Activated CD8-positive, alpha-beta memory T cell treated with anti-CD3 and anti-CD28 coated beads for 24 hours (primary cell): ENCODE results near the gene RAB10.
"Not testable (repeated sequence)": the region's sequence is repeated elsewhere in the genome, so short reads cannot be mapped to it uniquely, and the experiment has no call there.

Experiments used
- DNase-seq: peaks from one replicate; pipeline ENCODE4 v3.0.0-alpha.2; 2020

The RAB10 gene

DNA sequence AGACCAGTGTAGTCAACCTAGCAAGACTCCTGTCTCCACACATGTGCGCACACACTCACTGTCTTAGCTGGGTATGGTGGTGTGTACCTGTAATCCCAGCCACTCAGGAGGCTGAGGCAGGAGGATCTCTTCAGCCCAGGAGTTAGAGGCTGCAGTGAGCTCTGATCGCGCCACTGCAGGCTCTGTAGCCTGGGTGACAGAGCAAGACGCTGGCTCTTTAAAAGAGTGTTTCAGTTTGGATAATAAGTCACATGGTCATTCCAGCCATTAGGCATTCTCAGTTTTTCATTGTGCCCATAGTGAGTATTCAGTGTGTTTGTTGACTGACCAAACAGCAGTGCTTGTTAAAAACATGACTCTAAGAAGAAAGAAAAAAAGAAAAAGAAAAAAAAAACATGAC is 31.0 kb downstream of the RAB10 start:
- DNase-seq = no peak

GRCh38 chr2:26067186-26067974 is 33.5 kb downstream of the RAB10 start:
- DNase-seq = no peak

GRCh38 chr2:26067980-26068507 is 34.2 kb downstream of the RAB10 start:
- DNase-seq = no peak

- DNase-seq = no peak
Observed at GRCh38 chr2:26068602-26069298, 34.9 kb downstream of the RAB10 start.

- no peak for DNase-seq
Observed at GRCh38 chr2:26070730-26071129, 36.8 kb downstream of the RAB10 start.

GRCh38 chr2:26072925-26073768 is 39.3 kb downstream of the RAB10 start:
- DNase-seq = no peak

GRCh38 chr2:26073830-26074229 is 39.9 kb downstream of the RAB10 start:
- DNase-seq = no peak

DNA sequence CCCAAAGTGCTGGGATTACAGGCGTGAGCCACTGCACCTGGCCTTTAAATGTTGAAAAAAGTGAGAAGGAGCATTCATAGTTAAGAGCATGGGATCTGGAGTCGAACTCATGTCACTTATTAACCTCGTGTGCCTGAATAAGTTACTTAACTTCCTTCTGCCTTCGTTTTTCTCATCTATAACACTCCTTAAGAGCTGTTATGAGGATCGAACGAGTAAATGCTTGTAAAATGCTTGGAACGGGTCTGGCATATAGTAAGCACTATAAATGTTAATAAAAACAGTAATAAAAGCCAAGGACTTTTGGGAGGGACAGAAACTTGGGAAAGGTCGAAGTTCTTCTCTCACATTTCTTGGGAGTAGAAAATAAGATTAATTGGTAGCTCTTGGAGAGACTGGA is 40.8 kb downstream of the RAB10 start:
- DNase-seq = no peak

DNA sequence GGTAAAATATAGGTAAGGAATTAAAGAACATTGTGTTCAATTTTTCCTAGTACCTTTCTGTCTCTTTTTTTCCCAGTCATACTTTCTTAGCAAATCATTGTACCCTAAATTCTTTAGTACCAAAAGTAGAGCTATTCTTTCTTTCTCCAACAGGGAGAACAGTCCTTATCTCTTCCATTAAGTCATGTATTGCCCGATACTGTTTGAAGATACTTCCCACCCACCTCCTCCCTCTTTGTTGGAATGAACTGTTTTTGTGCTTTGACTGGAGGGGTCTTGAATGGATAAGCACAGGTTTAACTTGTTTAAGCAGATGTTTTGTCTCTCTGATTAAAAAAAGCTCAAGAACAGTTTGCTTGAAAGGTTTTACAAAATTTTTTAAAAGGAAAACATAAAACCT is 41.3 kb downstream of the RAB10 start:
- no peak for DNase-seq

DNA sequence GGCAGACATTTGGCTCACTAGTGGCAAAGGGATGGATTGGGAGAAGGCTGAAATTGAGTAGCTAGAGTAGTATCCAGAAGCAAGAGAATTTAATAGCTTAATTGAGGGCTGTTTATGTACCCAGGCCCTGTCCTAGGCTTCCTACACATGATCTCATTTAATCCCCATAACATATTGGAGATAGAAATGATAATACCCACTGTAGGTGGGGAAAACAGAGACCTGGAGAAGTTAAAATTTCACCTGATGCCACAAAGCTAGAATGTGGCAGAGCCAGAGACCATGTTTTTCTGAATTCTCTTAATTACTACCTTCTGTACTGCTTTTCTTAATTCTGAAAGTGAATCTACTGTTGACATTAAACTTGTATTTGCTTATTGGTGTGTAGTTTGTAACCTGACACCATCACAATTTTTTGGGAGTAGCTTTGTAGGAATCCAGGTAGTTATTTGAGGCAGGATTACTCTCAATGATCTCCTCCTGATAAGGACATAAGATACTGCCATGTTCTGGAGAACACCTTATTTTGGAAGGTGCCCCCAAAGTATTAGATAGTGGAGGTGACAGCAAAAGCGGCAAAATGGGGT is 42.2 kb downstream of the RAB10 start:
- no peak for DNase-seq

- no peak for DNase-seq
Observed at GRCh38 chr2:26077291-26077690, 43.4 kb downstream of the RAB10 start.

DNA sequence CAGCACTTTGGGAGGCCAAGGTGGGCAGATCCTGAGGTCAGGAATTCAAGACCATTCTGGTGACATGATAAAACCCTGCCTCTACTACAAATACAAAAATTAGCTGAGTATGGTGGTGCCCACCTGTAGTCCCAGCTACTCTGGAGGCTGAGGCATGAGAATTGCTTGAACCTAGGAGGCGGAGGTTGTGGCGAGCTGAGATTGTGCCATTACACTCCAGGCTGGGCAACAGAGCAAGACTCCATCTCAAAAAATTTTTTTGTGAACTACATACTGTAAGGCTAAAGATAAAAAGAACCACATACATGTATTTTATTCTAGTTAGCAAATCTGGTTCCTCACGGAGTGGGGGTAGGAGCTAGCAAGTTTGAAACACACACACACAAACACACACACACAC is 45.1 kb downstream of the RAB10 start:
- no peak for DNase-seq

DNA sequence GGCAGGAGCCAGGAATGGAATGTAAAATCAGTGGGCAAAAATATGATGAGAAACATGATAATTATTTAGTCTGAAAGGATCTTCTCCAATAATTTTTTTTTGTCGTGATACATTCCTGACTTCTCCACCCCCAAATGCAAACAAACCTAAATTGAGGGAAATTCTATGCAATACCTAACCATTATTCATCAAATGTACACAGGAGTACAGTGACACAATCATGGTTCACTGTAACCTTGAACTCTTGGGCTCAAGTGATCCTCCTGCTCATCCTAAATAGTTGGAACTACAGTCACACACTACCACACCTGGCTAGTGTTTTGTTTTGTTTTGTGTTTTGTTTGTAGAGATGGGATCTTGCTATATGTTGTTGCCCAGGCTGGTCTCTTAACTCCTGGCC is 46.5 kb downstream of the RAB10 start:
- DNase-seq = no peak

- DNase-seq = not testable (repeated sequence)
Observed at GRCh38 chr2:26080925-26081324, 47.0 kb downstream of the RAB10 start.

DNA sequence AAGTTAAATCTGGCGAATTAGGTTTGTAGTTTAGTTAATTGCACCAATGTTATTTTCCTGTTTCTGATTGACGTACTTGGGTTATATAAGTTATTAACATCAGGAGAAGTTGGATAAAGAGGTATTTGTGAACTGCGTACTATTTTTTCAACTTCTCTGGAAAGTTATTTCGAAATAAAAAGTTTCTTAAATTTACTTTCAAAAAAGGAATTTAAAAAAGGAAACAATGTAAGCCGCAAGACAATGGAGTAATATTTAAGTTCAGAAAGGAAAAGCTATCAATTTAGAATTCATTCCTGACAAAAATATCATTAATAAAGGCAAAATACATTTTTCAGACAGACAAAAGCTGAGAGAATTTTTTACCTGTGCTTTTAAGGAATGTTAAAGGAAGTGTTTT is 47.7 kb downstream of the RAB10 start:
- no peak for DNase-seq

DNA sequence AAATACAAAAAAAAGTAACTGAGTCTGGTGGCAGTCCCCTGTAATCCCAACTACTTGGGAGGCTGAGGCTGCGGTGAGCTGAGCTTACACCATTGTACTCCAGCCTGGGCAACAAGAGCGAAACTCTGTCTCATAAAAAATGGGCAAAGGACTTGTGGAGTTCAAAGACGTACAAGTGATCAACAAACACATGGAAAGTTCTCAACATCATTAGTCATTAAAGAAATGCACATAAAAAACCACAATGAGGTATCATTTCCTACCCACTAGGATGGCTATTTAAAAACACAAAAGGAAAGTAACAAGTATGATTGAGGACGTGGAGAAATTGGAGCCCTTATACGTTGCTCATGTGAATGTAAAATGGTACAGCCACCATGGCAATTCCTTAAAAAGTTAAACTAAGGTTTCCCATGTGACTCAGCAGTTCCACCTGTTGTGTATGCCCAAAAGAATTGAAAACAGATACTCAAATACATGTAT is 52.3 kb downstream of the RAB10 start:
- DNase-seq = peak; percentile 64

DNA sequence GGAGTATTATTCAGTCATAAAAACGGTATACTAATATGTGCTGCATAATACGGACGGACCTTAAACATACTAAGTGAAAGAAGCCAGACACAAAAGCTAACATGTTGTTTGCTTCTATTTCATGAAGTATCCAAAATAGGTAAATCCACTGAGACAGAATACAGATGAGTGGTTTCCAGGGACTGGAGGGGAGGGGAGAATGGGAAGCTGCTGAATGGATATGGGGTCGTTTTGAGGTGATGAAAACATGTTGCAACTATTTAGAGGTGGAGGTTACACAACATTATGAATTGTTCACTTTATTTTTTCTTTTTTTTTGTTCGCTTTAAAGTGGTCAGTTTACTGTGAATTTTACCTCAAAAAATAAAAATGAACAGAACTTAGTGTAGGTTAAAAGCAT is 52.9 kb downstream of the RAB10 start:
- no peak for DNase-seq

DNA sequence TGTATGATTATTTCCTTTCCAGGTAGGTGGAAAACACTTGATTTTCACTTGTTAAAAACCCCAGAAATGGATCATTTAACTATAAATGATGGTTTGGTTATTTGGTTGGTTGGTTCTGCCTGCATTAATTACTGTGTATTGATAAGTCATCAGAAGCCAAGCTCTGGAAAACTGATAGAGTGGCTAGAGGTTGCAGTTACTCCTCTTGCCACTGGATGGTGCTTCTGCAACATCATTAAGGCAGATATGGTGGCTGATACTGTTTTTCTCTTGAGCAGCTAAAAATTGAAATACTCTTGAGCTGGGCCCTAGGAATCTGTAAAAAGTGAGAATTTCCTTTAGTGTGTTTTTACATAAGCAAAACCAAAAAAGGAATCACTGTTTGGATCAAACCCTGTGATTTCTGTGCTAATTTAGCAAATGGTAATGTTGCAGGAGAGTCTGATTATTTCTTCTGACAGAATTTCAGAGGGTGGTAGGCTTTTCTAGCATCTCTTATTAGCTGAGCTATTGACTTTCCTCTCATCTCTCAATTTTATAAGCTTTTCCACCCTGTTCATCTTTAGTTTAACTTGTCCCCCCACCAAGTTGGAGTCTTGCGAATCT is 54.3 kb downstream of the RAB10 start:
- no peak for DNase-seq

DNA sequence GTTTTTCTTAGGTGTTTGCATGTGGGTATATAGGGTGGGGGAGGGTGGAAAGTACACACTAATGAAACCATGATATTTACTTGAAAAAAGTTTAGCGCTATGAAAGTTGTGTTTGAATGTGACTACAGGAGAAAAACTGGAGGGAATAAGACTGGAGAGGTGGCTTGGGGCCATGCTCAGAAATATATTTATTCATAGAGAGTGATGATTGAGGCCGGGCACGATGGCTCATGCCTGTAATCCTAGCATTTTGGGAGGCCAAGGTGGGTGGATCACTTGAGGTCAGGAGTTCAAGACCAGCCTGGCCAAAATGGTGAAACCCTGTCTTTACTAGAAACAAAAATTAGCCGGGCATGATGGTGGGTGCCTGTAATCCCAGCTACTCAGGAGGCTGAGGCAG is 55.0 kb downstream of the RAB10 start:
- not testable (repeated sequence) for DNase-seq

- DNase-seq = no peak
Observed at GRCh38 chr2:26089337-26089736, 55.5 kb downstream of the RAB10 start.

DNA sequence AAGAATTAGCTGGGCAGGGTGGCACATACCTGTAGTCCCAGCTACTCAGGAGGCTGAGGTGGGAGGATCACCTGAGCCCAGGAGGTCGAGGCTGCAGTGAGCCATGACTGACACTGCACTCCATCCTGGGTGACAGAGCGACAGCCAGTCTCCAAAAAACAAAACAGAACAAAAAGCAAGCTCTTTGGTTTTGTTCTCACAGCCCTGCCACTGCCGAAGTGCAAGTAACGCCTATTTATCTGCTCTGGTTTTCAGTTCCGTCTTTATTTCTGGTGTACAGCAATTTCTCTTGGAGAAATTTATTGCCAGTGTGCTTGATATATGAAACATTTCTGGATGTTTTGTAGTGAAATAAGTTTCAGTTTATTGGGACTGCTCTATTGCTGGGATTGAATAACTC is 61.9 kb downstream of the RAB10 start:
- no peak for DNase-seq

GRCh38 chr2:26099933-26100332 is 66.0 kb downstream of the RAB10 start:
- no peak for DNase-seq
